ENCODE measurements around the gene SPATA33. TPM values are rescaled to one million over a fixed set of nuclear protein-coding genes. Genes with fewer than 3 reads are reported as not detected.
A peak's percentile ranks its signal among the peaks of the same experiment; 100 is the strongest.

Gene SPATA33
- total and polyA plus RNA-seq, 2 donors (not counting 1 experiment from before 2014, with no cell fraction given), result 3.6 to 15.0 TPM

DNA sequence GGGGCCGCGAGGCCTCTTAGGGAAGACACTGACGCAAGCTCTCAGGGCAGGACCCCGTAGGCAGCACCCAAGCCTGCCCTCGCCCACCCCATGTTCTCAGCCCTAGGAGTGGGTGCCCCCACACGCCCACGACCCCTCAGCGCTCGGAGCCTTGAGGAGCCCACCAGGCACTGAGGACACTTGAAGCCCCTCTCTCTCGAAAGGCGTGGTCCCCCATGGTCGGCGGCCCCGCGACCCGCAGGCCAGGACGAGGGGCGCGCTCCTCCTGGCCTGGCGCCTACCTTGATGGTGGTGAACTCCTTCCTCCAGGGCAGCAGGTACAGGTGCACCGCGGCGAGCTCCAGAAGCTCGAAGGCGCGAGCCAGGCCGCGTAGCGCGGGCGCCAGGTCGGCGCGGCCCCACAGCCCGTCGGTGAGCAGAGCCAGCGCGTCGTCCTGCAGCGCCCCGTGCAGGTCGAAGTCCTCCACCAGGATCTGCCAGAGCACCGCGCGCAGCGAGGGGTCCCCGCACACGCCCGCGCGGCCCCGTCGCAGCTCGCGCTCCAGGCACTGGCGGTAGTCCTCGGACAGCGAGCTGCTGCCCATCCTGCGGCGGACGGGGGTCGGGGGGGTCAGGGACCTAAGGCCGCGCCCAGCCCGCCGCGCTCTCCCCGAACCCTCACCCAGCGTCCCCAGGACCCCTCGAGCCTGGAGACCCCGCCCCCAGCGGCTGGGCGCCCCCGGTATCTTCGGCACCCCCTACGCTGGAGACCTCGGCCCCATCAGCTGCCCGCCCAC, 43.2 kb downstream of the SPATA33 start:
- POLR2A ChIA-PET, result interaction anchor here (0.7 to 1.8 kb wide), 7 partner anchors 14 to 212 kb away, joined by 3 to 13 read pairs (median 6); partner anchors contain the start of genes CDK10, CHMP1A, SPATA33 and TCF25
- 3% methylated on average over 73 of the region's 78 CpGs for WGBS (ENCODE audit: insufficient coverage)
- DNase-seq (peak; percentile 81), ATAC-seq (ENCODE audit: low read depth) (peak; percentile 7)
- CTCF ChIA-PET, result interaction anchor here (0.5 to 3.8 kb wide), 20 partner anchors 10 to 495 kb away, joined by 3 to 36 read pairs (median 4); partner anchors contain the start of genes CDK10, CHMP1A, MC1R and SPATA33
- Mint-ChIP-seq H3K27me3 (no peaks in the 10 kb centered on the region), H3K4me3 (peak overlapping the region; percentile 85), H3K9me3 (ENCODE audit: insufficient read depth) (no peaks in the 10 kb centered on the region), H3K4me1 (peaks cover 21% of the 10 kb centered on the region), H3K27ac (peak overlapping the region; percentile 91)
- intact Hi-C loops (cut with micrococcal nuclease), result loop anchor here (1.0 to 10.0 kb wide), 7 partner anchors 15 to 214 kb away; partner anchors contain the start of genes CDK10 and ZNF276
- H3K27me3 ChIP-seq (replicated peaks in 1 of 4; ENCODE audit: control extremely low read depth in 1 of 4, control insufficient read depth in 3 of 4, insufficient read depth in 4 of 4, low read length in 3 of 4), result no peaks in the 10 kb centered on the region
- H3K9me3 ChIP-seq (ENCODE audit: control extremely low read depth in 1 of 3, control insufficient read depth in 2 of 3, insufficient read depth in 1 of 3, low read length in 2 of 3), result no peaks in the 10 kb centered on the region
- peak overlapping the region; percentile 82 to 87 for H3K27ac ChIP-seq (ENCODE audit: low read length in 2 of 2)
- peaks cover 0 to 4% of the 10 kb centered on the region in 2 experiments for H3K36me3 ChIP-seq (replicated peaks in 1 of 2; ENCODE audit: control extremely low read depth in 1 of 2, control insufficient read depth in 1 of 2, extremely low read depth in 1 of 2, insufficient read depth in 2 of 2, low read length in 1 of 2)
- peak overlapping the region; percentile 96 for H3K4me2 ChIP-seq (replicated peaks; ENCODE audit: low read depth, low read length, poor library complexity, severe bottlenecking)
- no peak for TF ChIP-seq EZH2 (IDR thresholded peaks at IDR 0.05; ENCODE audit: borderline replicate concordance, insufficient read depth, low read depth, low read length, poor library complexity, severe bottlenecking)
- TF ChIP-seq, protein P1, sequence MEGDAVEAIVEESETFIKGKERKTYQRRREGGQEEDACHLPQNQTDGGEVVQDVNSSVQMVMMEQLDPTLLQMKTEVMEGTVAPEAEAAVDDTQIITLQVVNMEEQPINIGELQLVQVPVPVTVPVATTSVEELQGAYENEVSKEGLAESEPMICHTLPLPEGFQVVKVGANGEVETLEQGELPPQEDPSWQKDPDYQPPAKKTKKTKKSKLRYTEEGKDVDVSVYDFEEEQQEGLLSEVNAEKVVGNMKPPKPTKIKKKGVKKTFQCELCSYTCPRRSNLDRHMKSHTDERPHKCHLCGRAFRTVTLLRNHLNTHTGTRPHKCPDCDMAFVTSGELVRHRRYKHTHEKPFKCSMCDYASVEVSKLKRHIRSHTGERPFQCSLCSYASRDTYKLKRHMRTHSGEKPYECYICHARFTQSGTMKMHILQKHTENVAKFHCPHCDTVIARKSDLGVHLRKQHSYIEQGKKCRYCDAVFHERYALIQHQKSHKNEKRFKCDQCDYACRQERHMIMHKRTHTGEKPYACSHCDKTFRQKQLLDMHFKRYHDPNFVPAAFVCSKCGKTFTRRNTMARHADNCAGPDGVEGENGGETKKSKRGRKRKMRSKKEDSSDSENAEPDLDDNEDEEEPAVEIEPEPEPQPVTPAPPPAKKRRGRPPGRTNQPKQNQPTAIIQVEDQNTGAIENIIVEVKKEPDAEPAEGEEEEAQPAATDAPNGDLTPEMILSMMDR (IDR thresholded peaks at IDR 0.05), result peak; percentile 60
- H3K4me1 ChIP-seq (ENCODE audit: control insufficient read depth in 2 of 2, insufficient read depth in 2 of 2, low read length in 2 of 2), result peaks cover 21 to 31% of the 10 kb centered on the region in 2 donors
- peak overlapping the region; percentile 17 to 73 (median 68) for H3K4me3 ChIP-seq (ENCODE audit: control extremely low read depth in 1 of 5, extremely low read depth in 1 of 5, insufficient read depth in 1 of 5, low read depth in 2 of 5, low read length in 4 of 5)
- H2AFZ ChIP-seq (ENCODE audit: insufficient read depth, low read depth, low read length, poor library complexity, severe bottlenecking), result peak overlapping the region; percentile 94
- H3K9ac ChIP-seq (ENCODE audit: low read length), result peak overlapping the region; percentile 61
- H3K79me2 ChIP-seq (ENCODE audit: control insufficient read depth, insufficient read depth, low read length), result peaks cover 9% of the 10 kb centered on the region
- H4K20me1 ChIP-seq (ENCODE audit: control insufficient read depth, insufficient read depth, low read length, poor library complexity, severe bottlenecking), result peaks cover 41% of the 10 kb centered on the region

Data from B cell (primary cell).